Sigmoid colon (tissue), 7 donors: Measurements from ENCODE around the gene TMEM63B. TPM values are rescaled to one million over a fixed set of nuclear protein-coding genes. Genes with fewer than 3 reads are reported as not detected.
A peak's percentile ranks its signal among the peaks of the same experiment; 100 is the strongest.

Experiments
- DNase-seq: peaks from one replicate; pipeline ENCODE4 v3.0.0-alpha.2; 2019
- H3K27ac ChIP-seq, 4 donors: fragments of 200-600 bp; sonication (generic); one replicate each; pipeline ENCODE4 v1.5.1; 2016 to 2019; ENCODE audit warnings: mild to moderate bottlenecking in 1 of 4
- H3K27me3 ChIP-seq, 3 donors: fragments of 200-600 bp; sonication (generic); one replicate each; pipeline ENCODE4 v1.5.1; 2019; ENCODE audit warnings: mild to moderate bottlenecking in 1 of 3
- H3K36me3 ChIP-seq, 4 donors: fragments of 200-600 bp; sonication (generic); one replicate each; pipeline ENCODE4 v1.5.1; 2016 to 2019
- H3K4me1 ChIP-seq, 4 donors: fragments of 200-600 bp; sonication (generic); one replicate each; pipeline ENCODE4 v1.5.1; 2017 to 2019
- H3K4me3 ChIP-seq, 4 donors: fragments of 200-600 bp; sonication (generic); one replicate each; pipeline ENCODE4 v1.5.1; 2017 to 2019; ENCODE audit warnings: mild to moderate bottlenecking in 2 of 4, moderate library complexity in 1 of 4
- H3K9me3 ChIP-seq, 4 donors: fragments of 200-600 bp in 3 of 4; sonication (generic) in 3 of 4; one replicate each; pipeline versions ENCODE4 v1.5.1 to v1.6.1; 2013 to 2019
- EP300 ChIP-seq, 4 donors: sonication (generic); formaldehyde crosslinking; IDR thresholded peaks; one replicate each; pipeline ENCODE4 v1.6.1; 2017; ENCODE audit warnings: antibody characterized with exemption in 4 of 4
- POLR2A ChIP-seq, 2 donors: fragments of 450-650 bp; IDR thresholded peaks; one replicate each; pipeline ENCODE4 v1.6.1; 2016; ENCODE audit warnings: antibody characterized with exemption in 2 of 2, mild to moderate bottlenecking in 2 of 2, moderate library complexity in 2 of 2
- POLR2AphosphoS5 ChIP-seq, 4 donors: sonication (generic); formaldehyde crosslinking; IDR thresholded peaks; one replicate each; pipeline ENCODE4 v1.6.1; 2017; ENCODE audit warnings: antibody characterized with exemption in 4 of 4
- WGBS, 2 donors: extraction: QIAGEN DNeasy Blood & Tissue Kit; methylation state at CpG; one replicate each; pipeline ENCODE4 v1.1.7; 2013; 5-methylcytosine and 5-hydroxymethylcytosine counted together
- intact Hi-C: fragments of 100-400 bp; cut with DNase I; formaldehyde crosslinking; loops from one replicate; pipeline ENCODE4 v1.15.1; 2023
- polyA plus RNA-seq, 3 donors: library from polyadenylated mRNA; stranded (reverse); fragments of 200-250 nt; gene quantifications; one replicate each; pipeline ENCODE4 v1.2.3, GENCODE V29; 2013
- total RNA-seq, 4 donors: library from RNA; depleted of rRNA; stranded (reverse); fragments of >200 nt; gene quantifications; one replicate each; pipeline ENCODE4 v1.1.0, GENCODE V29; 2016
- TF ChIP-seq, protein P1 (sequence below), 4 experiments: fragments of 450-650 bp in 3 of 4; fragments of 200-600 bp in 1 of 4; IDR thresholded peaks; one replicate each; pipeline ENCODE4 v1.5.1; 2016 to 2019; ENCODE audit warnings: antibody characterized with exemption in 4 of 4, mild to moderate bottlenecking in 3 of 4, moderate library complexity in 2 of 4
- donor health status: healthy with polysubstance abuse.
- donor health status: Bipolar disorder and iron deficiency.
- donor health status: healthy.

The TMEM63B gene
- total RNA-seq (10 to 100 TPM; 10.0 to 21.3 (median 16.3) TPM), polyA plus RNA-seq (10 to 100 TPM in 2 of 3 donors, 1 to 10 TPM in 1; 9.0 to 48.5 (median 14.6) TPM)

DNA sequence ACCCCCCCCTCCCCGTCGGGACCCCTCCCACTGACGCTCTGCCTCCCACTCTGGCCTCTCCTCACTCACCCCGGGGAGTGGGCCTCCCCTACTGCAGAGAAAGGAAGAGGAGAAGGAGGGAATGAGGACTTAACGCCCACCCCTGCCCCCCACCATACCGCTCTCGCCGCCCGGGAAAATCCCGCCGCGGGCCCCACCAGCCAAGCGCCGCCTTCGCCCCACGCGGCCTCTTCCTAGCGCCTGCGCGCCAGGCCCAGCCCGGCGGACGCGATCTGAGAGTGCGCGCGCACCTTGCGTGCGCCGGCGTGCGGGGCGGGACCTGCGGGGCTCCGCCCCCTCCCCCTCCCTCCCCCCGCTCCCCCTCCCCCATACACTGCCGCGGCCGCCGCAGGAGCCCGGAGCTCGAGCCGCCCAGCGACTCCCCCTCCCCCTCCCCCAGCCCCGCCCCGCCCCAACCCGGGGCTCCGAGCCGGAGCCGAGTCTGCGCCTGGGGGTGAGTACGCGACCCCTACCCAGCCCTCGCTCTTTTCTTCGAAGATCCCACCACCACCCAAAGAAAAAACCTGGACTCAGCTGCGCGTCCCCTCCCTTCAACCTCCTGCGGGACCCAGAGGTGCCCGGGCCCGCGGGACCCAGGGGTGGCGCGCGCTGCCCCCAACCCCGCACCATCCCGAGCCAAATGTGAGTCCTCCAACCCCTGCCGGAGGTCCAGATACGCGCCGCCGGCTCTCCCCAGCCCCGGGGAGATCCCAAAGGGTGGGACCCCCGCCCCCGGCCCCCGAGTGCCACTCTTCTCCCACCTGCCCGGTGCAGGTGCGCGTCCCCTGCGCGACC is at the start of gene TMEM63B, which contains the start of gene MRPL14:
TMEM63B (plus strand) TSS at position 369 of the 834 bp plus-strand sequence. CDS start 7,031 bp downstream, outside the sequence.
MRPL14 (minus strand) TSS at position 267 of the 834 bp plus-strand sequence. CDS start 10,841 bp downstream, outside the sequence.
- peaks cover 0 to 51% (median 50%) of the 10 kb centered on the region in 4 donors for H3K4me1 ChIP-seq
- DNase-seq: peak; percentile 94
- no peaks in the 10 kb centered on the region for H3K9me3 ChIP-seq
- H3K36me3 ChIP-seq: no peaks in the 10 kb centered on the region
- intact Hi-C loops: loop anchor here (5.0 kb wide), 3 partner anchors 95 to 955 kb away; partner anchors contain the start of genes CDC5L, SLC29A1 and SRF
- WGBS, 2 donors: 1% methylated on average over 76 to 80 of the region's 80 CpGs
- TF ChIP-seq EP300 (IDR thresholded peaks at IDR 0.05) (no peak), POLR2A (IDR thresholded peaks at IDR 0.05) (peak; percentile 65 to 67), POLR2AphosphoS5 (IDR thresholded peaks at IDR 0.05) (peak; percentile 82 to 95 (median 91))
- TF ChIP-seq, protein P1, sequence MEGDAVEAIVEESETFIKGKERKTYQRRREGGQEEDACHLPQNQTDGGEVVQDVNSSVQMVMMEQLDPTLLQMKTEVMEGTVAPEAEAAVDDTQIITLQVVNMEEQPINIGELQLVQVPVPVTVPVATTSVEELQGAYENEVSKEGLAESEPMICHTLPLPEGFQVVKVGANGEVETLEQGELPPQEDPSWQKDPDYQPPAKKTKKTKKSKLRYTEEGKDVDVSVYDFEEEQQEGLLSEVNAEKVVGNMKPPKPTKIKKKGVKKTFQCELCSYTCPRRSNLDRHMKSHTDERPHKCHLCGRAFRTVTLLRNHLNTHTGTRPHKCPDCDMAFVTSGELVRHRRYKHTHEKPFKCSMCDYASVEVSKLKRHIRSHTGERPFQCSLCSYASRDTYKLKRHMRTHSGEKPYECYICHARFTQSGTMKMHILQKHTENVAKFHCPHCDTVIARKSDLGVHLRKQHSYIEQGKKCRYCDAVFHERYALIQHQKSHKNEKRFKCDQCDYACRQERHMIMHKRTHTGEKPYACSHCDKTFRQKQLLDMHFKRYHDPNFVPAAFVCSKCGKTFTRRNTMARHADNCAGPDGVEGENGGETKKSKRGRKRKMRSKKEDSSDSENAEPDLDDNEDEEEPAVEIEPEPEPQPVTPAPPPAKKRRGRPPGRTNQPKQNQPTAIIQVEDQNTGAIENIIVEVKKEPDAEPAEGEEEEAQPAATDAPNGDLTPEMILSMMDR (IDR thresholded peaks at IDR 0.05): no peak
- H3K27ac ChIP-seq: peak within 1 kb of the TSS; percentile 89 to 98 (median 94)
- no peaks in the 10 kb centered on the region for H3K27me3 ChIP-seq
- peak within 1 kb of the TSS; percentile 89 to 100 (median 98) for H3K4me3 ChIP-seq

DNA sequence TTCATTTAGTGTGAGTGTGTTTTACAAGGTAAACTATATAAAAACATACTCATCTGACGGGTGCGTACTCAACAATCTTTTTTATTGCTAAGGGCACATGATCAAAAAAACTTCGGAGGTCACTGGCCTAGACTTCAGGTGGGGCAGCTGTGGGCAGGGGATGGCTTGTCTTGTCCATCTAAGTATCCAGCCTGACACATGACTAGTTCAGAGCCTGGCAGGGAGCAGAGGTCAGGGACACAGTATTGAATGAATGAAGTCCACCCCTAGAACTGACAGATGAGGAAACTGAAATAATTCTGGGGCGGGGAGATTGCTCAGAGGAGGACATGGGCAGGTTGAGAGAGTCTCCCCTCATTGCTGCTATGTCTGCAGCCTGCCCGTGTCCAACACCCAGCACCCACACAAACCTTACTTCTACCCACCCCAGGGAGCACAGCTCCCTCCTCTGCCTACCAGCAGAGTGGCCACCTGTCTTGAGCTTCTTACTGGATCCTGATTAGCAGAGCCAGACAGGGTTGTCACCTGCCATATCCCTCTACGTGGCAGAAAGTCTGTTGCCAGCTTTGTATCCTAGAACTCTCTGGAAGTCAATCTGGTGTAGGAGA is 49.0 kb upstream of the TMEM63B start:
- WGBS, 2 donors: 51 to 79% methylated on average over 6 of the region's 6 CpGs
- H3K36me3 ChIP-seq: no peaks in the 10 kb centered on the region
- H3K27ac ChIP-seq: no peak overlapping the region
- no peak for DNase-seq
- intact Hi-C loops: loop anchor here (5.0 kb wide), 2 partner anchors 76 to 471 kb away; no protein-coding TSS in a partner anchor
- TF ChIP-seq POLR2A (IDR thresholded peaks at IDR 0.05) (no peak), EP300 (IDR thresholded peaks at IDR 0.05) (no peak), POLR2AphosphoS5 (IDR thresholded peaks at IDR 0.05) (no peak)
- TF ChIP-seq, protein P1 (IDR thresholded peaks at IDR 0.05): no peak
- H3K4me3 ChIP-seq: no peak overlapping the region
- H3K27me3 ChIP-seq: peaks cover 0 to 7% (median 0%) of the 10 kb centered on the region in 3 donors
- no peaks in the 10 kb centered on the region for H3K9me3 ChIP-seq
- peaks cover 0 to 41% (median 29%) of the 10 kb centered on the region in 4 donors for H3K4me1 ChIP-seq

DNA sequence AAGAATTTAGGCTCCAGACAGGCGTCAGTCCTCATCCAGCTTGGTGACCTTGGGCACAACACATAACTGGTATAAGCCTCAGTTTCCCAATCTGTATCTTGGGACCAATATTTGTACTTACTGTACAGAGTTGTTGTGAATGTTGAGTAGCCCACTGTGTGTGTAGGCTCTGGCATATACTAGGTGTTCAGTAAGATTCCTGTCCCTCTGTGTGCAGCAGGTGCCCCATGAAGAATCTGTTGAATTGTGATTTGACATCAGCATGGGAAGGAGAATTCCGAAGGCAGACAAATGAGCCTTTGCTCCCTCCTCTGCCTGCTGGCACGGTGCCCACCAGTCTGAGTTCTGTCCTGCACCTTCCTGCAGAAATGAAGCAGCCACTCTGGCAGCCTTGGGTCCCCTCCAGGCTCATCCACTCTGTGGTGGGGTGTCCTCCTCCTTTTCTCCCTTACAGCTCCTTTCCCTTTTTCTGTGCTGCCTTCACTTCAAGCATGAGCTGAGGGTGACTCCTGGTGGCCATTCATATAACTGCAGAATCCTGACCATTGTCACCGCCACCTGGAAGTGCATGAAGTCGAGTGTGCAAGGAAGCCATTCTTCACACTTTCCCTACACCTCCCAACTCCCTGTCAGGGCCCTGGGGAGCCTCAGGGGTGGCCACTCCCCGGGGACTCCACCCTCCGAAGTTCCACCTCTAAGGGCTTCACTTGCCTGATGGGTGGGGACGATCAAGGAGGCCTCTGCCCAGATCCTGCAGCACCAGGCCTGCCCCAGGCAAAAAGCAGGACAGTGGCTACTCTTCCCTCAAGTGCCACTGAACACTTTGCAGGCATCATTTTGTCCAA is 48.3 kb upstream of the TMEM63B start:
- intact Hi-C loops: loop anchor here (1.0 to 5.0 kb wide), 4 partner anchors 77 to 472 kb away; no protein-coding TSS in a partner anchor
- DNase-seq: peak; percentile 87
- TF ChIP-seq POLR2A (IDR thresholded peaks at IDR 0.05): no peak
- peak in 2 of 4 donors; percentile 19 to 35 for TF ChIP-seq POLR2AphosphoS5 (IDR thresholded peaks at IDR 0.05)
- TF ChIP-seq, protein P1 (IDR thresholded peaks at IDR 0.05): peak; percentile 85 to 95 (median 94)
- no peak for TF ChIP-seq EP300 (IDR thresholded peaks at IDR 0.05)
- 13 to 25% methylated on average over 8 of the region's 8 CpGs for WGBS, 2 donors
- no peak overlapping the region for H3K27ac ChIP-seq
- H3K9me3 ChIP-seq: no peaks in the 10 kb centered on the region
- H3K4me3 ChIP-seq: no peak overlapping the region
- peaks cover 0 to 34% (median 22%) of the 10 kb centered on the region in 4 donors for H3K4me1 ChIP-seq
- no peaks in the 10 kb centered on the region for H3K36me3 ChIP-seq
- peaks cover 0 to 7% (median 0%) of the 10 kb centered on the region in 3 donors for H3K27me3 ChIP-seq

DNA sequence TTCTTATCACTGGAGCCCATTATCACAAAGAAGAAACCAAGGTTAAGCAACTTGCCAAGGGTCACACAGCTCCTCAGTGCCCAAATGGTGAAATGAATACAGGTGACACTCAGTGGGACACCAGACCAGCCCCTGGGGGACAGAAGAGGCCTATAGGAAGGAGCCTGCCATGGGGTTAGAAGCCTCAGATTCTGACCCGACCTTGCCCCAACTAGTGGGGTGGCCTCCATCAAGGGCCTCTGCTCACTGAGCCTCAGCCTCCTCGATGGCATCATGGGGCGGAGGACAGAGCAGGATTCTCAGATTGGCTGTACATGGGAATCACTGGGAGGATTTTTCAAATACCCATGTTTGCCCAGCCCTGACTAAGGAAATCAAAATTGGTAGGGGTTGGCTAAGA is 47.7 kb upstream of the TMEM63B start:
- 86 to 88% methylated on average over 3 of the region's 3 CpGs for WGBS, 2 donors
- Histone ChIP-seq H3K27me3 (peaks cover 0 to 7% (median 0%) of the 10 kb centered on the region in 3 donors), H3K9me3 (no peaks in the 10 kb centered on the region), H3K36me3 (no peaks in the 10 kb centered on the region), H3K4me1 (peaks cover 0 to 28% (median 16%) of the 10 kb centered on the region in 4 donors), H3K4me3 (no peak overlapping the region), H3K27ac (no peak overlapping the region)
- DNase-seq: no peak
- no peak for TF ChIP-seq POLR2AphosphoS5 (IDR thresholded peaks at IDR 0.05)
- TF ChIP-seq POLR2A (IDR thresholded peaks at IDR 0.05): no peak
- no peak for TF ChIP-seq EP300 (IDR thresholded peaks at IDR 0.05)
- TF ChIP-seq, protein P1 (IDR thresholded peaks at IDR 0.05): no peak
- intact Hi-C loops: loop anchor here (1.0 to 5.0 kb wide), 4 partner anchors 77 to 472 kb away; no protein-coding TSS in a partner anchor
